Chondrocyte (in vitro differentiated cells): Measurements from ENCODE around the gene AFF3. TPM values are rescaled to one million over a fixed set of nuclear protein-coding genes. Genes with fewer than 3 reads are reported as not detected.

Source experiments
- DNase-seq: peaks from one replicate; pipeline ENCODE4 v3.0.0; 2021; ENCODE audit warnings: mixed read lengths, low spot score
- H3K27ac Mint-ChIP-seq: one replicate; pipeline ENCODE4 v1.8.0; 2021; ENCODE audit warnings: mild to moderate bottlenecking, moderate library complexity, mixed read lengths; ENCODE audit not compliant: unreplicated experiment
- H3K27me3 Mint-ChIP-seq: 2 replicates; pipeline ENCODE4 v1.8.0; 2021; ENCODE audit warnings: low read depth, mixed read lengths
- H3K36me3 Mint-ChIP-seq: 2 replicates; pipeline ENCODE4 v1.8.0; 2021; ENCODE audit warnings: low read depth, mixed read lengths
- H3K4me1 Mint-ChIP-seq: 2 replicates; pipeline ENCODE4 v1.8.0; 2021; ENCODE audit warnings: low read depth, mild to moderate bottlenecking, mixed read lengths
- H3K4me3 Mint-ChIP-seq: one replicate; pipeline ENCODE4 v1.8.0; 2021; ENCODE audit warnings: mild to moderate bottlenecking, moderate library complexity, mixed read lengths; ENCODE audit not compliant: unreplicated experiment
- H3K9me3 Mint-ChIP-seq: 2 replicates; pipeline ENCODE4 v1.8.0; 2021; ENCODE audit warnings: low read depth, mixed read lengths
- CTCF ChIP-seq: fragments of 200-600 bp; sonication (generic); IDR thresholded peaks from 2 replicates; pipeline ENCODE4 v1.5.0; 2021; ENCODE audit warnings: antibody characterized with exemption, mild to moderate bottlenecking, moderate library complexity
- total RNA-seq: library from RNA; stranded (reverse); gene quantifications from 3 replicates; pipeline ENCODE4 v1.2.1, GENCODE V29; 2021

Gene AFF3
- total RNA-seq, 1 donor from 2014 or later, result 127 TPM

- peaks cover 33% of the 10 kb centered on the region for H3K4me1 Mint-ChIP-seq
- H3K4me3 Mint-ChIP-seq, result no peak overlapping the region
- no peaks in the 10 kb centered on the region for H3K27me3 Mint-ChIP-seq
- H3K27ac Mint-ChIP-seq, result no peak overlapping the region
- H3K36me3 Mint-ChIP-seq, result peaks cover 4% of the 10 kb centered on the region
- TF ChIP-seq CTCF, result no peak
- no peak for DNase-seq
- H3K9me3 Mint-ChIP-seq, result no peaks in the 10 kb centered on the region
These were observed 237.4 kb downstream of the AFF3 start for GRCh38 chr2:99905025-99905424.

GRCh38 chr2:99903981-99904380 is 238.4 kb downstream of the AFF3 start:
- TF ChIP-seq CTCF, result no peak
- Mint-ChIP-seq H3K4me3 (no peak overlapping the region), H3K27ac (no peak overlapping the region), H3K27me3 (no peaks in the 10 kb centered on the region), H3K36me3 (peaks cover 6% of the 10 kb centered on the region), H3K9me3 (no peaks in the 10 kb centered on the region), H3K4me1 (peaks cover 44% of the 10 kb centered on the region)
- DNase-seq, result no peak

DNA sequence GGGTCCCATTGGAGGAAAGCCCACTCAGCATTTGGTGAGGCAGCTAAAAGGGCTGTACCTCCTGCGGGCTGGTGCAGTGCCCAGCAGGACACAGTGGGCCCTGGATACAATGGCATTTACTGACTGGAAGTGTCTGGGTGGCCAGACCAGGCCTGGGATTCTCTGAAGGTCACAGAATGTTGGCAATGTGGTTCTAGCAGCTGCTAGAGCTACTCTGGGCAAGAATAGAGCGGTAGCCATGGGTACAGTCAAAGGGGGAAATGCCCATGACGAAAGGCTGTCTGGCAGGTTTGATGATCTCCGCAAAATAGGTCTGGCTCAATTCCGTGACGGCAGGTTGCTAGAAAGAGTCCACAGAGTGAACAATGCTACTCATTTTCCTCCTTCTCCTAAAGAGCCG is 241.8 kb downstream of the AFF3 start:
- no peak for TF ChIP-seq CTCF
- H3K27ac Mint-ChIP-seq, result no peak overlapping the region
- no peaks in the 10 kb centered on the region for H3K9me3 Mint-ChIP-seq
- DNase-seq, result no peak
- H3K36me3 Mint-ChIP-seq, result peaks cover 17% of the 10 kb centered on the region
- H3K4me1 Mint-ChIP-seq, result peaks cover 57% of the 10 kb centered on the region
- H3K4me3 Mint-ChIP-seq, result no peak overlapping the region
- no peaks in the 10 kb centered on the region for H3K27me3 Mint-ChIP-seq

GRCh38 chr2:99899882-99900281 is 242.5 kb downstream of the AFF3 start:
- TF ChIP-seq CTCF, result no peak
- peaks cover 16% of the 10 kb centered on the region for H3K36me3 Mint-ChIP-seq
- peaks cover 54% of the 10 kb centered on the region for H3K4me1 Mint-ChIP-seq
- H3K9me3 Mint-ChIP-seq, result no peaks in the 10 kb centered on the region
- no peak for DNase-seq
- H3K27me3 Mint-ChIP-seq, result no peaks in the 10 kb centered on the region
- H3K27ac Mint-ChIP-seq, result peak overlapping the region; percentile 20
- H3K4me3 Mint-ChIP-seq, result no peak overlapping the region

- Mint-ChIP-seq H3K9me3 (no peaks in the 10 kb centered on the region), H3K27me3 (no peaks in the 10 kb centered on the region), H3K4me1 (peaks cover 49% of the 10 kb centered on the region), H3K27ac (peak overlapping the region; percentile 62), H3K4me3 (no peak overlapping the region), H3K36me3 (peaks cover 16% of the 10 kb centered on the region)
- DNase-seq, result no peak
- TF ChIP-seq CTCF, result no peak
These were observed 243.1 kb downstream of the AFF3 start for GRCh38 chr2:99899058-99899855.
